ENCODE results near the gene GALNT18. TPM values are rescaled to one million over a fixed set of nuclear protein-coding genes. Genes with fewer than 3 reads are reported as not detected.

The GALNT18 gene
- total RNA-seq, 1 donor from 2014 or later: 11.7 TPM

GRCh38 chr11:11491014-11491413, 130.8 kb downstream of the GALNT18 start:
- Mint-ChIP-seq H3K27ac (no peak overlapping the region), H3K36me3 (no peaks in the 10 kb centered on the region), H3K27me3 (peaks cover 44% of the 10 kb centered on the region), H3K4me1 (ENCODE audit: unreplicated experiment) (no peaks in the 10 kb centered on the region), H3K4me3 (no peak overlapping the region), H3K9me3 (no peaks in the 10 kb centered on the region)
- TF ChIP-seq CTCF (conservative IDR thresholded peaks at IDR 0.05): no peak
- DNase-seq (ENCODE audit: extremely low spot score, unreplicated experiment): no peak

GRCh38 chr11:11486423-11486822, 135.4 kb downstream of the GALNT18 start:
- H3K27me3 Mint-ChIP-seq: peaks cover 49% of the 10 kb centered on the region
- no peak for TF ChIP-seq CTCF (conservative IDR thresholded peaks at IDR 0.05)
- no peaks in the 10 kb centered on the region for H3K36me3 Mint-ChIP-seq
- H3K4me1 Mint-ChIP-seq (ENCODE audit: unreplicated experiment): peaks cover 7% of the 10 kb centered on the region
- H3K9me3 Mint-ChIP-seq: no peaks in the 10 kb centered on the region
- DNase-seq (ENCODE audit: extremely low spot score, unreplicated experiment): no peak
- H3K27ac Mint-ChIP-seq: no peak overlapping the region
- H3K4me3 Mint-ChIP-seq: no peak overlapping the region

GRCh38 chr11:11486002-11486401, 135.8 kb downstream of the GALNT18 start:
- Mint-ChIP-seq H3K36me3 (no peaks in the 10 kb centered on the region), H3K4me3 (no peak overlapping the region), H3K27me3 (peaks cover 50% of the 10 kb centered on the region), H3K4me1 (ENCODE audit: unreplicated experiment) (peaks cover 7% of the 10 kb centered on the region), H3K9me3 (no peaks in the 10 kb centered on the region), H3K27ac (no peak overlapping the region)
- no peak for DNase-seq (ENCODE audit: extremely low spot score, unreplicated experiment)
- no peak for TF ChIP-seq CTCF (conservative IDR thresholded peaks at IDR 0.05)

- Mint-ChIP-seq H3K4me1 (ENCODE audit: unreplicated experiment) (peaks cover 7% of the 10 kb centered on the region), H3K27ac (no peak overlapping the region), H3K27me3 (peaks cover 52% of the 10 kb centered on the region), H3K36me3 (no peaks in the 10 kb centered on the region), H3K4me3 (no peak overlapping the region), H3K9me3 (no peaks in the 10 kb centered on the region)
- TF ChIP-seq CTCF (conservative IDR thresholded peaks at IDR 0.05): no peak
- no peak for DNase-seq (ENCODE audit: extremely low spot score, unreplicated experiment)
These were observed 138.2 kb downstream of the GALNT18 start for GRCh38 chr11:11483627-11484026.

GRCh38 chr11:11482730-11483129, 139.1 kb downstream of the GALNT18 start:
- no peak for TF ChIP-seq CTCF (conservative IDR thresholded peaks at IDR 0.05)
- Mint-ChIP-seq H3K4me1 (ENCODE audit: unreplicated experiment) (peaks cover 14% of the 10 kb centered on the region), H3K4me3 (no peak overlapping the region), H3K36me3 (no peaks in the 10 kb centered on the region), H3K9me3 (no peaks in the 10 kb centered on the region), H3K27me3 (peaks cover 54% of the 10 kb centered on the region), H3K27ac (no peak overlapping the region)
- DNase-seq (ENCODE audit: extremely low spot score, unreplicated experiment): no peak

- no peak overlapping the region for H3K4me3 Mint-ChIP-seq
- H3K4me1 Mint-ChIP-seq (ENCODE audit: unreplicated experiment): peaks cover 18% of the 10 kb centered on the region
- no peak overlapping the region for H3K27ac Mint-ChIP-seq
- no peaks in the 10 kb centered on the region for H3K36me3 Mint-ChIP-seq
- H3K27me3 Mint-ChIP-seq: peaks cover 47% of the 10 kb centered on the region
- DNase-seq (ENCODE audit: extremely low spot score, unreplicated experiment): no peak
- H3K9me3 Mint-ChIP-seq: no peaks in the 10 kb centered on the region
- TF ChIP-seq CTCF (conservative IDR thresholded peaks at IDR 0.05): no peak
These were observed 140.4 kb downstream of the GALNT18 start for GRCh38 chr11:11481371-11481770.

Measured in type B pancreatic cell (in vitro differentiated cells).